GM06990 (cell line): Measurements from ENCODE around the gene GRM3.

Experiments
- DNase-seq: peaks from one replicate; pipeline ENCODE4 v3.0.0-alpha.2; 2011; ENCODE audit not compliant: insufficient read length; ENCODE audit errors: extremely low read depth
- H3K27me3 ChIP-seq: replicated peaks from 2 replicates; pipeline ENCODE4 v1.6.0; 2011; ENCODE audit warnings: low read length; ENCODE audit not compliant: control insufficient read depth, insufficient read depth
- H3K36me3 ChIP-seq: 2 replicates; pipeline ENCODE4 v1.5.1; 2011; ENCODE audit warnings: low read length; ENCODE audit not compliant: control insufficient read depth, insufficient read depth
- H3K4me3 ChIP-seq: replicated peaks from 2 replicates; pipeline ENCODE4 v1.5.1; 2011; ENCODE audit warnings: low read depth, mild to moderate bottlenecking, control low read depth, low read length
- CTCF ChIP-seq: IDR thresholded peaks from 2 replicates; pipeline ENCODE4 v1.5.1; 2011; ENCODE audit warnings: low read length, control low read depth, mild to moderate bottlenecking, inconsistent platforms; ENCODE audit not compliant: insufficient read depth, poor library complexity, severe bottlenecking

The GRM3 gene

DNA sequence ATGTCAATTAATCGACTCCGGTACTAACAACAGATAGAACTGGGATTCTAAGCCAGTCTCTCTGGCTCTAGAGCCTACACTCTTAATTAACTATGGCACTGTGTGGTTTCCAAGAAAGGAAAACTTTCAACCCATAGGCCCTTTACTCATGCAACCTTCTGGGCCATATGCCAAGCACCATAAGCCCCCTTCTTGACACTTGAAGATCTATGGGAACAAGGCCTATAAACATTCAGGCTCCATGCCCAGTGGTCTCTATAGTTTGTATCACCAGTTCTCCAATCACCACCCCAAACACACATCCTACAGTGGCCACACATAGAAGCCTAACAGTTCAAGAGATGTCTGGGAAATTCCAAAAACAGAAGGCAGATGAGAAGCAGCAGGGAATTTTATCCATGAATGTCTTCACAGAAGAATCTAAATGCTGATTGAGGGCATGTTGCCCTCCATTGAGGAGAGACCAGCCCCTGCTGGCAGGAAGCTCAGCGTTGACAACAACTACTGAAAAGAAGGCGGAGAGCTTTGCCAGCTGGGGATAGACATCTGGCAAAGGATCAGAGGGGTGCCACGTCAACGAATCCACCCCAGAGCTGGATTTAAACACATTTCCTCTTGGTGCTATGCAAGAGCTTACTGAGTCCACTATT, 64.4 kb downstream of the GRM3 start:
- Histone ChIP-seq H3K36me3 (no peaks in the 10 kb centered on the region), H3K27me3 (no peaks in the 10 kb centered on the region), H3K4me3 (no peak overlapping the region)
- DNase-seq, result no peak
- TF ChIP-seq CTCF, result no peak

- Histone ChIP-seq H3K27me3 (no peaks in the 10 kb centered on the region), H3K36me3 (no peaks in the 10 kb centered on the region), H3K4me3 (no peak overlapping the region)
- DNase-seq, result no peak
- no peak for TF ChIP-seq CTCF
Observed at GRCh38 chr7:86720306-86720705, 76.6 kb downstream of the GRM3 start.

DNA sequence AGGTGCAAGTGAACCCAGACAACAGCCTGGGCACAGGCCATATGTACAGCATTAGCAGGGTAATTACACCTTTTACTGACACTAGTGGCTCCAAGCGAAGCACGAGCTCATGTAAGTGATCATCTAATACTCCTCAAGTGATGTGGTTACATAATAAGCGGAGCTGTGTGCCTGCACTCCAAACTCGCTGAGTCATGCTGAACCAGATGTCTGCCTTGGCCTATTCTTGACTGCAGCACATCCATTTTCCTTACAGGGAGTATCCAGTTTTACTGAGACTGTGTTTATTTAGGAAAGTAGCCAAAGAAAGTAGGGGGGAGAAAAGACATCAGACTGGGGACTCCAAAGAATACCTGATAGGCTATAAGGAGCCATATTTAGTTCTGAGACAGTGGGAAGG, 90.1 kb downstream of the GRM3 start:
- Histone ChIP-seq H3K4me3 (no peak overlapping the region), H3K36me3 (no peaks in the 10 kb centered on the region), H3K27me3 (no peaks in the 10 kb centered on the region; the same call in 1 of the 2 replicates)
- DNase-seq, result no peak
- TF ChIP-seq CTCF, result no peak

DNA sequence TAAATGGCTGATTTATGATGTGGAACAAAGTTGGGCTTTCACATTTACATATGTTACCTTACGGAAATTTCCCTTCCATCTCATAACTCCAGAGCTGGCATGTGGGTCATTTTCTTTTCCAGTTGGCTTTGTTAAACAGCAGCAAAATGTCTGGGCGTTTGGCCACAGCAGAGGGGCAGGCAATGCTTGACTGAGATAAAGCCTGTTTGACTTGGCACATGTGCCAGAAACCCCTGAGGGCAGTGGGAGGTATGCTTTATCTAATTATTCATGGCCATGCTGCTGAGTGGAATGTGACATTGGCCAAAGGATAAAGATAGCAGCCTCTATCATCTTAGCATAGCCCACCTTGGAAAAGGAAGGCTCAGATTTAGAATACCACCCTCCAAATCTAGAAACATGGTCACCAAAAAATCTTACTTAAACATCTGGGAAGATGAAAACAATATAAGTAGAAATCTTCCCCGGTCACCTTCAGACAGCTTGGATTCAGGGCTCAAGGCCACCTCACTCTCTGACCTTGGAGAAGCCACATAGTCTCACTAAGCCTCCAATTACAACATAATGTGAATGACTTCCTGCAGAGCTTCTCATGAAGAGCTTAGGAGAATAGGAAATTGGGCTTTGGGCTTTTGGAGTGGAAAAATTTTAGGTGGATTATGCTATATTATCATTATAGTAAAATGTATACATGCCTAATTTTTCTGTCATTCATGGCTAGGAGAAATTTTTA, 101.5 kb downstream of the GRM3 start:
- H3K4me3 ChIP-seq, result no peak overlapping the region
- H3K36me3 ChIP-seq, result no peaks in the 10 kb centered on the region
- no peaks in the 10 kb centered on the region; the same call in none of the 2 replicates for H3K27me3 ChIP-seq
- TF ChIP-seq CTCF, result no peak
- DNase-seq, result no peak

DNA sequence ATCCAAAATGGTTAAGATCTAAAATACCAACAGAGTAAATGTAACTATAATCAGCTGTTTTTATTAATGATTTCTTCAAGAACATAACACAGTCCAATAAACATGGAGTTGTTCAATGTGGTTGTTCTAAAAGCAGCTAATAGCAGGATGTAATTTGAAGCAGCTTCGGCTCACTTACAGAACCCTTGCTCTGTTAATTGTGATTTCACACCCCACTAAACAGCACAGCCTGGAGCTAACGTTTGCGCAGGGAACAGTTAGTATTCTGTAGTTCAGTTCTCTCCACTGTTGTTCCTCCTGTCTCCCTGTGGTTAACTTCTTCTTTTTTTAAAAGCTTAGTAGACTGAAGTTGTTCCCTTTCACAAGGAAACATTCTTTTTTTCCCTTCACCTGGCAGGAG, 104.0 kb downstream of the GRM3 start:
- Histone ChIP-seq H3K36me3 (no peaks in the 10 kb centered on the region), H3K27me3 (no peaks in the 10 kb centered on the region; the same call in none of the 2 replicates), H3K4me3 (no peak overlapping the region)
- DNase-seq, result no peak
- TF ChIP-seq CTCF, result no peak
